Measurements from ENCODE around the gene WNT5A.
"Not testable (repeated sequence)": the region's sequence is repeated elsewhere in the genome, so short reads cannot be mapped to it uniquely, and the experiment has no call there.

Gene WNT5A

DNA sequence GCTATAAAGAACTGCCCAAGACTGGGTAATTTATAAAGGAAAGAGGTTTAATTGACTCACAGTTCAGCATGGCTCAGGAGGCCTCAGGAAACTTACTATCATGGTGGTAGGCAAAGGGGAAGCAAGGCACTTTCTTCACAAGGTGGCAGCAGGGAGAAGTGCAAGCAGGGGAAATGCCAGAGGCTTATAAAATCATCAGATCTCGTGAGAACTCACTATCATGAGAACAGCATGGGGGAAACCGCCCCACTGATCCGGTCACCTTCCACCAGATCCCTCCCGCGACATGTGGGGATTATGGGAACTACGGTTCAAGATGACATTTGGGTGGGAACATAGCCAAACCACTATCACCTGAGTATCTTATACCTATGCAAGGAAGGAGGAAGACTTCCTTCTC, 18.0 kb upstream of the WNT5A start:
- not testable (repeated sequence) for DNase-seq

GRCh38 chr3:55501905-55502304, 14.8 kb upstream of the WNT5A start:
- no peak for DNase-seq

DNA sequence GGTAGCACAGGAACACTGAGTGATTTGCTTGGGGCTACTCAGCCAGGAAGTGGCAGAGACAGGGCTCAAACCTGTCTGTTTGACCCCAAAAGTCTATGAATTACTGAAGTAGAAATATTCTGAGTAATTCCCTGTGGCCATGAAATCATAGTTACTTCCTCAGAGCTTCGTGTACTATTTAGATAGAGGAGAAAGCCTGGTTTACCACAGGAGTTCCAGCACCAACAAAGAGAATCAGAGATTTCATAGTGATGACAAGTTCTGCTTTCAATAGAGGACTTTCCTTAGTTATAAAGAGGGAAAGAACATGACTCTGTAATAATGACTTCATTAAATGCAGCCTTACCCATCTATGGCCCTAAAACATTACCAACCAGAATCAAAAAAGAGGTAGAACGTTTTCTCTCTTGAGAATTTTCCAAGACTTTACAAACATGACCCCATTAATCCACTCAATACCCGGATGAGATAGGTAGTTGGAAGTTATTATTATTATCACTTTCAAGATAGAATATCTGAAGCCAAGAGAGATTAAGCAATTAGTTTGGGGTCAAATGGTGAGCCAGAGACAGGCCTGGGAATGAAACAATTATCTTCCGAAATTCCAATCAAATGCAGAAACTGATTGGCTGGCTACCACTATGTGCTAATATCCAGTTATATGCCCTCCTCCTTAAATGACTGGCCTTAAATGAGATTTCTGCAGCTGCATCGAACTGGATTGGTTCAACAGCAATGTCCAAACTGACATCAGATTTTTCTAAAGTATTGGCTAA, 13.6 kb upstream of the WNT5A start:
- DNase-seq, result no peak

DNA sequence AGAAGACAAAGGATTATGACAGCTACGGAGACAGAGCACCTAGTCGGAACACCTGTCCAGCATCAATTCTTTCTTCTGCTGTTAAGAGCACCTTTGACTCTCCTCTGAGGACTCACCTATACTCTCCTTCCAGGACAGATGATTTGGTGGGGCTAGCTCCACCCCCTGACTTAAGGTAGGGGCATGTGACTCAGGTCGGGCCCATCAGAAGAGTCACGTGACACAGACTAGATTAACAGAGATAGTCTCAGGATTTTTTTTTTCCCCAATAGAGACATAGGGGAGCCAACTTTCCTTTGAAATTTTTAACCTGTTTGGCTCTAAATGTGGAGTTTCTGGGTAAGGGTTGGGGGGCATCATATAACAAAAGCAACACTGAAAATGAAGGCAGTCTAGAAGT, 11.4 kb upstream of the WNT5A start:
- DNase-seq, result no peak

- no peak for DNase-seq
These were observed 10.1 kb upstream of the WNT5A start for GRCh38 chr3:55497250-55497649.

DNA sequence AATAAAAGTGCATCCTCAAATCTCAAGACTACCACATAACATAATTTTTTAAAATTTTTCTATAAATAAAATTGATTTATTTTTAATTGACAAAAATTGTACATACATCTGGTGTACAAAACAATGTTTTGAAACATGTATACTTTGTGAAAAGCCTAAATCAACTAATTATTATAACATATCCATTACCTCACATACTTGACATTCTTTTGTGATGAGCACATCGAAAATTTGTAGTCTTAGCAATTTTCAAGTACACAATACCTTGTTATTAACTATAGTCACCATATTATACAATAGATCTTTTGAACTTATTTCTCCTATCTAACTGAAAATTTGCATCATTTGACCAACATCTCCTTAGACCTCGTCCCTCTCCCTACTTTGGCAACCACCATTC, 7.9 kb upstream of the WNT5A start:
- no peak for DNase-seq

GRCh38 chr3:55492976-55493375, 5.9 kb upstream of the WNT5A start:
- DNase-seq, result no peak

GRCh38 chr3:55491296-55491816, 4.2 kb upstream of the WNT5A start:
- DNase-seq, result no peak

DNA sequence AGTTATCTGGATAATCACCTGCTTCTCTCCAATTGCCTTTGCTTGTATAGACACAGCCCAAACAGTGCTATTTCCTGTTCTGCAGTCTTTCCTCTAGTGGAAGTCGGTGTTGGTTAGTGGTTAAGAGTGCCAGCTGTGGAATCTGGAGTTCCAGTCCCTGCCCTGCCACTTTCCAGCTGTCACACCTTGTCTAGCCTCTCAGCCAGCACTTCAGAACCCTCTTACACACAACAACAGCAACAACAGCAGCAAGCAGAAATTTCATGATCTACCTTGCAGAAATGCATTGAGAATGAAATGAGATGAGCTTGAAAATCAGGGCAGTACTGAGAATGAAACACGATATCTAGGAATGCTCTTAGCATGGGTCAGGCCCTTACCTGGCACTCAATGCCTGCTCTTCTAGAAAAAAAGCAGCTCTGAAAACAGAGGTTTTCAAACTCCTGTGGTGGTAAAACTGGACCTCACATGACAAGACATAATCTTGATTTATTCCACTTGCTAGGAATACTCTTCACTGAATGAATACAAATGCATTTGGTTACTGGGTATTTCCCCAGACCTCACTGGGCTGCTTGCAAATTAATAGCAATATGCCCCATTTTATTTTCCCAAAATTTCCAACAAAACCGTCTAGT, 3.3 kb upstream of the WNT5A start:
- DNase-seq, result no peak

GRCh38 chr3:55489798-55490132, 2.7 kb upstream of the WNT5A start:
- DNase-seq, result no peak

DNA sequence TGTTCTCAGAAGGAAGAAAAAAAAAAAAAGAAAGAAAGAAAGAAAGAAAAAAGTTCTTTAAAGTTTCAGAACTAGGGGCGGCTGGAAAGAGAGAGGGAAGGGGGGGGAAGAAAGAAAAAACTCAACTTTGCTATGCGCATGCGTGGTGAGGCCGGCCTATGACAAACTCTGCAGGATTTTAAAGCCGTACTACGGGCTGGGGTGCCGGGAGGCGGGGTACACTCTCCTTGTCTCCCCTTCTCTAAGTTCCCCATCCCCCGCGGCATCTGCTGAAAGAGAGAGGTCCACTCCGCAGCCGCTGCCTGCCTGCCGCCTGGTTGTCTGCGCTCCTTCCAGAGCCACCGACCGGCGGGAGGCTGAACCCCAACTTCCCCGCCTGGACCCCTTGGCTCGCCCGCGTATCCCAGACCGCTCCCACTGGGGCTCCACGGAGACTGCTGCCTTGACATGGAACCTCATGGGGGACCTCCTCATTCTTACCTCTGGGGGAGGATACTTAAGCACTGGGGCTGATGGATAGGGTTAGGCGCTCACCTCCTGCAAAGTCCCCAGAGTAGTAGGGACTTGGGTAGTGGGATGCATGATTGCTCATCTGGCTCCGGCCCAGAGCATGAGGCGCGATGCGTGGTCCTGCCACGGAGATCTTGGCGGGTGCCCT, 1.4 kb upstream of the WNT5A start:
- no peak for DNase-seq

DNA sequence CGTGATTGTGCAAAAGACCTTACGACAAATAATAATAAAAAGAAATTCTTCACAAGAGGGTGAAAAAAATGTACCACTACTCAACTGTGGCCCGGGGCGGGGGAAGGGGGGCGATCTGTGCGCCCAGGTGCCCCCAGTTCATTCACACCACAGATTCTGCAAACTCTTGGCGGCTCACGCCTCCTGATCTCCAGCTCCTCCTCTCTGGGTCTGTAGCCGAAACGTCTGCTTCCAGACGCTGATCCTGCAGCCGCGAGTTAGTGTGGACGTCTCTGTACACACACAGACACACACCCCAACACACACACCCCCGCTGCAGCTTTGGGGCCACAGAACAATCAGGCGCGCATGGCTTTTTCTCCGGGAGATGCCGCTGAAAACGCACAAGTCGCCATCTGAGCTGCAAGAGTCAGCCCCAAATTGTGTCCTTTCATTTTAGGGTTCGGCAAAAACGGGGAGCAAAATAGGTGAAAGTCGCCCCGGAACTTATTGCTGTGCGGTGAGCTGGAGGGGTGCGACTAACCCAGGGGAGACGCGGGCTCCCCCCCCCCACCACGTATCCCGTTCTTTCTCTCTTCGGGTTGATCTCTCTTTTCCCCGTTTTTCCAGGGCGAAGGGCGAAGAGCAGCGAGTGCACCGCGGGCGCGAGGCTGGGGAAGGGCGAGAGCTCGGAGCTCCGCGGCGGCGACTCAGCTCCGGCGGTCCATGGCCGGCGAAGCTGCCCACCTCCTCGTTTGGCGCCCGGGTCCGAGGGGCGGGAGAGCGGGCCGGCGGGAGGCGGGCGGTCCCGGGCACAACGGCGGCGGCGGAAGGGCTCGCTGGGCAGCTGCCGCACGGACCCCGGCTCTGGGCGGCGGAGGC, 505 bp upstream of the WNT5A start:
- DNase-seq, result peak; percentile 34

DNA sequence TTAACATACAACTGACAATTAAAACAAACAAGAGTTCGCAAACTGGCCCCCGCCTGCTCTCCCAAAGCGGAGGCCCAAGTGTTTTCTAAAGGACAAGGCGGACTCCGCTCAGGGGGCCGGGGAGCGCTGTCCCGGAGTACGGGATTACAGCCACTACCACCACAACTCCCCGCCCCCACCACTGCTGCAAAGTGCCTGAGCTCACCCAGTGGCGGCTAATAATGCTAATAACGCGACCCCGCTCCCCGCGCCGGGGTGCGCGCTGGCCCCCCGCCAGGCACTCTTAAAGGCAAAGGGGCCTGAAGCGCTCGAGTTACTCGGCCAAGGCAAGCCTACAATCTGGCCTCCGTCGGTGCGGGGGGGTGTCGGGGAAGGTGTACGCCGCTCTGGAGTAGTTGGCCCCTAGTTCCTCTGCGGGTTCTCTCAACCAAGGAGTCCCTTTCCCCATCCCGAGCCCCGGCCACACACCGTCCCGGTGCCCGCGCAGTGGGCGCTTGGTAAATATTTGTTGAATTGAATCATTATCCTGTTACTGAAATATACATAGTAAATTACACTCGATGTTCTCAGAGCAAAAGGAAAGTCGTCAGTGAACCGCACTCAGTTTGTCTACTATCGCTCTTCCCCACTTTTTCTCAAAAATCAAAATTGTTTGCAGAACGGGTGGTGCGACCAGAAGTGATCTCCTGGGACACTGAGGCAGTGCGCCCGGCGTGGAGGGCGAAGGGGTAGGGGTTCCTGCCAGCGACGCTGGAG, 827 bp downstream of the WNT5A start:
- no peak for DNase-seq

- DNase-seq, result peak; percentile 55
These were observed 2.0 kb downstream of the WNT5A start for GRCh38 chr3:55484801-55485791.

DNA sequence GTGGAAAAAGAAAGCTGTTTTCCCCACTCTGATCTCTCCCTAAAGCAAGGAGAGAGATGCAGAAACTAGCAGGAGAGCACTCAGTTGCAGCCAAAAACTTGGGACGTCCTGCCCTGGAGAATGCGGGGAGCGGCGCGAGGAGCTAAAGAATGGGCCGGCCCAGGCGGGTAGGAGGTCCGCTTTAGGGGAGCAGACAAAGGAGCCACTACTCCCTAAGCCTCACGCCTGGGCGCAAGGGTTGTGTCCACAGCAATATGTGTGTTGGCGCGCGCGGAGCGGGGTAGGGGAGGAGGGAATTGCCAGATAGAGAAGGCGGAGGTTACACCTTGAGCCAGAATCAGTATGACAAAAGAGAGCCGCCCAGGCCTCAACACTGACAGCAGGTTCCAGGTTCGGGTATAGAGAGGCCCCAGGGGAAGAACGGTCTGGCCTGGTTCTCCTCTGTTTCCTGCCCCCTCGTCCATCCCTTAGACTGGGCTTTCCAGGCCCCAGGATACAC, 2.9 kb downstream of the WNT5A start:
- DNase-seq, result no peak

- DNase-seq, result no peak
These were observed 3.7 kb downstream of the WNT5A start for GRCh38 chr3:55483196-55484095.

DNA sequence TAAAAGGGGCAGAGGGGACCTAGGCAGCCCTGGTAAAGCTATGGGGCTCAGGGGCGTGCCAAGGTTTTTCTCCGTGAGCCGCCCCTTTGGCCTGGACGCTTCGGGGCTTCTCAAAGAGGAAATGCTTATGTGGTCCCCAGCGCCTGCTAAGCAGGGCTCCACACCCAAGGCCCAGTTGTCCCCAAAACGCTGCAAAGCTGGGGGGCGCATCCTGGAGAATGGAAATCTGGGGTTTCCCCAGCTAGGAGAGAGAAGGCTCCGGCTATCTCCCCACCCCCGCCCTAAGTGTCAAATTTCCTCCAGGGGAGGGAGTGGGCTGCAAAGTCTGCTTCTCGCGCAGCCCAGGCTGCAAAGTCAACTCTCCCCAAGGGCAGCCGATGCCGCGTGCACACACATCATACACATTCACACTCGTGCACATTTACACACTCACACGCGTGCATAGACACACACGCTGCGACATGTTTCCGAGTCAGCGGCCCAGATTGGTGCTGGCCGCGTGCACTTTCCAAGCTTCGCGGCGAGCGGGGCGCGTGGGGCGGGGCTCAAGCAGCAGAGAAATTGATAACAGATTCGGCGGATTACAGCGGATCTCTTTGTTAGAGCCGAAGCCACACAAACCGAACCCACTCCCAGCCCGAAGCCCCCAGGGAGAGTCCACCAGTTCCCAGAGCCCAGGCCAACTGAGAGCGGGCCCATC, 4.5 kb downstream of the WNT5A start:
- DNase-seq, result no peak

GRCh38 chr3:55481744-55482495, 5.2 kb downstream of the WNT5A start:
- no peak for DNase-seq

All from NCI-H526 treated with DMSO at 0.1 percent for 48 hours (cell line).